ENCODE data around the gene UBL4B. TPM values are rescaled to one million over a fixed set of nuclear protein-coding genes. Genes with fewer than 3 reads are reported as not detected.

Gene UBL4B
- total and polyA plus RNA-seq, 9 donors: 0.31 TPM; not detected in 8

DNA sequence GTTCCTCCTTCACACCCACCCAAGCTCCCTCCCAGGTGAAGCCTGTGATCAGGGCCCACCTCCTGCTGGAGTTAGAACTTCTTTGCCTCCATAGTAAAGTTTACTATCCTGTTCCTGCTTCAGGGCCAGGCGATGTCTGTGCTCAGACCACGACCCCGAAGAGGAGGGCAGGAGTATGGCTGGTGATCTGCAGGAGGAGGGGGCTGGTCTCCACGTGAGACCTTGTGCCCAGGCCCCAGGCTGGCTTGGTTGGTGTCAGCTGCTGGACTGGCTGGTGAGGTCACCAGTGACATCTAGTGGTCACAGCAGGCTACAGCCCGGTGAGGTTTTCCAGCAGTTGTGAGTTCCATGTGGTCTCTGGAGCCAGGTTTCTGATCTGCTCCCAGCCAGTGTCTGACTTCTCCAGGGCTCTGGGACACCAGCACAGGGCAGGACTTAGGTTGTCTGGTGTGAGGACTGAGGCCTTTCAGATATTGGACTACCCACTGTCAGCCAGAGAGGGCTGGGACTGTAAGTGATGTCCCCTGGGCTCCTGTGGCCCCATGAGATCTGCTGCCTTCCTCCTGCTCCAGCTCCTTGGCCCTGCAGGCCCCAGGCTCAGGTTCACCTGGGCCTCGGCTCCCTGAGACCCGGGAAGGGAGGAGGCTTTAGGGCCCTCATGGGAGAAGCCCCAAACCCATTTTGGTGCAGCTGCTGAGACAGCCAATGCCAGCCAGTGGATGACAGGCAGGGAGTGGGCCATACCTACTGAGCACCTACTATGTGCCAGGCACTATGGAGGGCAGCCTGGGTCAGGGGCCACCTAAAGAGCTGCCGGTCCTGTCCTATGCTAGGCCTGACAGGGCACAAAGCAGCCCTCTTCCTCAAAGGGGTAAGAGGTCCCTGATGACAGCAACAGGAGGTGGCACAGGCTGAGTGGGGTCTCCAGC, 6.0 kb upstream of the UBL4B start:
- Histone ChIP-seq H3K36me3 (no peaks in the 10 kb centered on the region), H3K9me3 (no peaks in the 10 kb centered on the region), H3K4me1 (ENCODE audit: insufficient read depth) (no peaks in the 10 kb centered on the region), H3K4me3 (no peak overlapping the region), H3K27me3 (no peaks in the 10 kb centered on the region), H3K27ac (no peak overlapping the region)
- intact Hi-C loops (cut with DNase I): loop anchor here (5.0 to 10.0 kb wide), 4 partner anchors 51 to 331 kb away; no protein-coding TSS in a partner anchor
- 16 to 21% (median 16%) methylated on average over 8 of the region's 8 CpGs for WGBS, 3 donors
- DNase-seq: peak; percentile 63 to 80 (median 76)
- TF ChIP-seq, protein P1, sequence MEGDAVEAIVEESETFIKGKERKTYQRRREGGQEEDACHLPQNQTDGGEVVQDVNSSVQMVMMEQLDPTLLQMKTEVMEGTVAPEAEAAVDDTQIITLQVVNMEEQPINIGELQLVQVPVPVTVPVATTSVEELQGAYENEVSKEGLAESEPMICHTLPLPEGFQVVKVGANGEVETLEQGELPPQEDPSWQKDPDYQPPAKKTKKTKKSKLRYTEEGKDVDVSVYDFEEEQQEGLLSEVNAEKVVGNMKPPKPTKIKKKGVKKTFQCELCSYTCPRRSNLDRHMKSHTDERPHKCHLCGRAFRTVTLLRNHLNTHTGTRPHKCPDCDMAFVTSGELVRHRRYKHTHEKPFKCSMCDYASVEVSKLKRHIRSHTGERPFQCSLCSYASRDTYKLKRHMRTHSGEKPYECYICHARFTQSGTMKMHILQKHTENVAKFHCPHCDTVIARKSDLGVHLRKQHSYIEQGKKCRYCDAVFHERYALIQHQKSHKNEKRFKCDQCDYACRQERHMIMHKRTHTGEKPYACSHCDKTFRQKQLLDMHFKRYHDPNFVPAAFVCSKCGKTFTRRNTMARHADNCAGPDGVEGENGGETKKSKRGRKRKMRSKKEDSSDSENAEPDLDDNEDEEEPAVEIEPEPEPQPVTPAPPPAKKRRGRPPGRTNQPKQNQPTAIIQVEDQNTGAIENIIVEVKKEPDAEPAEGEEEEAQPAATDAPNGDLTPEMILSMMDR (IDR thresholded peaks at IDR 0.05): peak; percentile 84 to 93 (median 85)
- no peak for TF ChIP-seq POLR2A (IDR thresholded peaks at IDR 0.05)

DNA sequence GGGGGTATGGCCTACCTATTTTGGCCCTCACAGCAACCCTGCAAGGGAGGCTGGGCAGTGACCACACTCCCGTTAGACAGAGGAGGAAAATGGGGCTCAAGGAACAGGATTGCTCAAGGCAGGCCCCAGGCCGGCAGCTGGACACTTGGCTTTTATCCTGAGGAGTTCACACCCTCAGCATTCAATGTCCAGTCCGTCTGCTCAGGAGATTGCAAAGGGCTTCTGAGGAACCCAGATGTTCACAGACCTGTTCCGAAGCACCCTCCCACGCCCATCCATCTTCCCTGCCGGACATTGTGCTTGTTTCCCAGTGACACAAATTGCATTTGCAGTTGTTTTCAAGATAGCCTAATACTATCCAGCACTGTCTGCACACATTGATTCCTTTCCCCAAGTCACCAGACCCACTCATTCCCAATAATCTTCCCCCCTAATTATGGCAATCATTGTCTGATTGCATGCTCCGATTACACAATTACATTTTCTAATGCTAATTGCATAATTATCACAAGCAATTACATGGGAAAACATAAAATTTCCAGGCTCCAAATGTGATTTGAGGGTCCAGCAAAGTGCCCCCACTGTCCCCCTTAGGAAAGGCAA, 4.3 kb upstream of the UBL4B start:
- intact Hi-C loops (cut with DNase I): loop anchor here (5.0 to 10.0 kb wide), 4 partner anchors 53 to 333 kb away; no protein-coding TSS in a partner anchor
- Histone ChIP-seq H3K9me3 (no peaks in the 10 kb centered on the region), H3K4me1 (ENCODE audit: insufficient read depth) (no peaks in the 10 kb centered on the region), H3K36me3 (no peaks in the 10 kb centered on the region), H3K4me3 (no peak overlapping the region), H3K27ac (no peak overlapping the region), H3K27me3 (no peaks in the 10 kb centered on the region)
- DNase-seq: no peak
- 22 to 33% (median 24%) methylated on average over 7 of the region's 7 CpGs for WGBS, 3 donors
- TF ChIP-seq, protein P1 (IDR thresholded peaks at IDR 0.05): no peak
- TF ChIP-seq EP300 (IDR thresholded peaks at IDR 0.05) (no peak), POLR2A (IDR thresholded peaks at IDR 0.05) (no peak)

DNA sequence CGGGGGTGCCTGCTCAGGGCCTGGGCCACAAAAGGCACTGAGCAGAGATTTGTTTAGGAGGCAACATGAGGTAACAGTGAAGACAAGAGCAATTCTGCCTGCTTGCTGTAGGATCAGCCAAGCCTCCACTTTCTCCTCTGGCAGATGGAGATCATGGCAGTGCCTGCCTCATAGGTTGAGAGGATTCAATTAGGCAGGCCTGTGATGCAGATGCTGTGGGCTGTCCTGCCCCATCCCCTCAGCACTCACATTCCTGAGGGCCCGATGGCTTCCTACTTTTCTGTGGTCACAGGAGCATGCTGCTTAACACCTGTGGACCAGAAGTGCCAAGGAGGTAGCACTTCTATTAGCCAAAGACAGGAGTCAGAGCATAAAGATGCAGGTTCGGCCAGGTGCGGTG, 1.2 kb upstream of the UBL4B start:
- H3K36me3 ChIP-seq: no peaks in the 10 kb centered on the region
- 81 to 90% (median 88%) methylated on average over 4 of the region's 4 CpGs for WGBS, 3 donors
- TF ChIP-seq, protein P1 (IDR thresholded peaks at IDR 0.05): no peak
- TF ChIP-seq POLR2A (IDR thresholded peaks at IDR 0.05): no peak
- no peak for TF ChIP-seq EP300 (IDR thresholded peaks at IDR 0.05)

DNA sequence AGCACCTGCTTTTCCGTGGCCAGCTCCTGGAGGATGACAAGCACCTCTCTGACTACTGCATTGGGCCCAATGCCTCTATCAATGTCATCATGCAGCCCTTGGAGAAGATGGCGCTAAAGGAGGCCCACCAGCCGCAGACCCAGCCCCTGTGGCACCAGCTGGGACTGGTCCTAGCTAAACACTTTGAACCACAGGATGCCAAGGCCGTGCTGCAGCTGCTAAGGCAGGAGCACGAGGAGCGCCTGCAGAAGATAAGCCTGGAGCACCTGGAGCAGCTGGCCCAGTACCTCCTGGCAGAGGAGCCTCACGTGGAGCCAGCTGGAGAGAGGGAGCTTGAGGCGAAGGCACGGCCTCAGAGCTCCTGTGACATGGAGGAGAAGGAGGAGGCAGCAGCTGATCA, 413 bp downstream of the UBL4B start:
- H3K36me3 ChIP-seq: no peaks in the 10 kb centered on the region
- no peak for DNase-seq
- TF ChIP-seq, protein P1 (IDR thresholded peaks at IDR 0.05): no peak
- TF ChIP-seq EP300 (IDR thresholded peaks at IDR 0.05): no peak
- TF ChIP-seq POLR2A (IDR thresholded peaks at IDR 0.05): no peak
- H3K4me3 ChIP-seq: no peak overlapping the region
- no peak overlapping the region for H3K27ac ChIP-seq
- WGBS, 3 donors: 49 to 53% (median 51%) methylated on average over 8 to 9 of the region's 9 CpGs
- H3K4me1 ChIP-seq (ENCODE audit: insufficient read depth): no peaks in the 10 kb centered on the region
- no peaks in the 10 kb centered on the region for H3K9me3 ChIP-seq
- H3K27me3 ChIP-seq: no peaks in the 10 kb centered on the region
- intact Hi-C loops (cut with DNase I): no loop called here

More for the DNA sequence above, 1.2 kb upstream of the UBL4B start:
- Histone ChIP-seq H3K4me1 (ENCODE audit: insufficient read depth) (no peaks in the 10 kb centered on the region), H3K27ac (no peak overlapping the region), H3K27me3 (no peaks in the 10 kb centered on the region), H3K4me3 (no peak overlapping the region), H3K9me3 (no peaks in the 10 kb centered on the region)
- intact Hi-C loops (cut with DNase I): no loop called here
- DNase-seq: no peak

All from ovary (tissue), 9 donors.